Heart left ventricle (tissue), 16 donors: ENCODE data around the gene PIM1. TPM values are rescaled to one million over a fixed set of nuclear protein-coding genes. Genes with fewer than 3 reads are reported as not detected.

ENCODE experiments used
- ATAC-seq, 4 donors: fragments of 200-7000 bp; cut with Tn5 transposase; one replicate each; pipeline ENCODE4 v1.9.1; 2020 to 2022; ENCODE audit warnings: moderate library complexity in 4 of 4, mild to moderate bottlenecking in 3 of 4, moderate number of reproducible peaks in 1 of 4
- DNase-seq, 5 donors: peaks; one replicate each; pipeline ENCODE4 v3.0.0-alpha.2; 2020
- H3K27ac ChIP-seq, 12 donors: fragments of 200-600 bp; sonication (generic) in 4 of 12; one replicate each; pipeline versions ENCODE4 v1.5.0 to v1.8.0; 2016 to 2022; ENCODE audit warnings: mild to moderate bottlenecking in 2 of 12
- H3K27me3 ChIP-seq, 9 donors: fragments of 200-600 bp; sonication (generic) in 2 of 9; one replicate each; pipeline versions ENCODE4 v1.5.1 to v1.8.0; 2016 to 2022; ENCODE audit warnings: mild to moderate bottlenecking in 3 of 9
- H3K36me3 ChIP-seq, 9 donors: fragments of 200-600 bp; sonication (generic) in 2 of 9; one replicate each; pipeline versions ENCODE4 v1.5.0 to v1.8.0; 2018 to 2022; ENCODE audit warnings: mild to moderate bottlenecking in 2 of 9
- H3K4me1 ChIP-seq, 12 donors: fragments of 200-600 bp; sonication (generic) in 4 of 12; one replicate each; pipeline versions ENCODE4 v1.5.0 to v1.8.0; 2016 to 2022; ENCODE audit warnings: mild to moderate bottlenecking in 3 of 12
- H3K4me3 ChIP-seq, 12 donors: fragments of 200-600 bp; sonication (generic) in 4 of 12; one replicate each; pipeline versions ENCODE4 v1.5.0 to v1.8.0; 2017 to 2022; ENCODE audit warnings: mild to moderate bottlenecking in 9 of 12, moderate library complexity in 4 of 12
- H3K9me3 ChIP-seq, 12 donors: fragments of 200-600 bp; sonication (generic) in 4 of 12; one replicate each; pipeline versions ENCODE4 v1.5.0 to v1.8.0; 2016 to 2022; ENCODE audit warnings: mild to moderate bottlenecking in 1 of 12
- CTCF ChIP-seq, 12 donors: fragments of 200-600 bp; sonication (generic) in 4 of 12; IDR thresholded peaks; one replicate each; pipeline versions ENCODE4 v1.5.0 to v1.8.0; 2018 to 2022; ENCODE audit warnings: antibody characterized with exemption in 12 of 12, mild to moderate bottlenecking in 5 of 12
- POLR2A ChIP-seq, 2 donors: fragments of 450-650 bp; IDR thresholded peaks; one replicate each; pipeline ENCODE4 v1.6.1; 2017; ENCODE audit warnings: antibody characterized with exemption in 2 of 2, mild to moderate bottlenecking in 2 of 2, moderate library complexity in 2 of 2
- WGBS, 4 donors: extraction: QIAGEN DNeasy Blood & Tissue Kit in 2 of 4; methylation state at CpG; one replicate each; pipeline versions ENCODE4 v1.1.5 to v1.1.7; 2013 to 2018; 5-methylcytosine and 5-hydroxymethylcytosine counted together
- intact Hi-C, 10 donors: fragments of 100-400 bp; cut with DNase I; formaldehyde crosslinking; loops; one replicate each; pipeline versions ENCODE4 v1.11.1 to v1.14.2; 2022
- polyA plus RNA-seq, 2 donors: library from polyadenylated mRNA; stranded (reverse); fragments of 200-250 nt; gene quantifications; one replicate each; pipeline ENCODE4 v1.2.3, GENCODE V29; 2013
- total RNA-seq, 9 donors: library from RNA; depleted of rRNA in 2 of 9; stranded (reverse); fragments of >200 nt in 2 of 9; fragmentation: NEBNext Ultra II Directional in 3 of 9; extraction: Animal tissue kit (Norgen Biotek cat#: 25700) in 3 of 9; gene quantifications; one replicate each; pipeline versions ENCODE4 v1.1.0 to v1.2.4, GENCODE V29; 2016 to 2023
- donor health status: ischemic (EF 13 %, LVEDD 7.1; RV severe dilation, severe dysfunction).
- donor health status: healthy with polysubstance abuse.
- donor health status: DM: no; HTN: yes; CAD: no.
- donor health status: DM: no; HTN: no; CAD: no.
- donor health status: ischemic (EF 25% LVEDD 6.9; RV normal size, moderate dysfunction).
- donor health status: ischemic (EF 25% LVEDD 5.7; RV mildly dilated, moderate dysfunction).
- donor health status: healthy.
- donor health status: DM: yes; HTN: yes; CAD: no.
- donor health status: ischemic (EF 35%, LVEDD 5.7; RV mildly dilated, moderate dysfunction).
- donor health status: nonischemic (EF 11% LVEDD 7.7; RV severe dilation, severe dysfunction).
- donor health status: DM: yes; HTN: yes; CAD: no.
- donor health status: PGD.
- donor health status: ischemic (EF 29% LVEDD 5.4; RV normal size, mild dysfunction).
- donor health status: nonischemic (EF 23%, LVEDD 6.1; RV moderate dilation, normal function).

Gene PIM1
- total and polyA plus RNA-seq, 11 donors = 7.0 to 81.8 (median 16.0) TPM

- ATAC-seq (peak in 3 of 4 donors; percentile 56 to 69 (median 57)), DNase-seq (peak in 1 of 5 donors; percentile 33)
- intact Hi-C loops = loop anchor here in 1 of 10 donors (10.0 kb wide), 1 partner anchor 83 kb away; no protein-coding TSS in a partner anchor
- Histone ChIP-seq H3K9me3 (no peaks in the 10 kb centered on the region), H3K4me1 (peaks cover 0 to 48% (median 14%) of the 10 kb centered on the region in 12 donors), H3K27me3 (no peaks in the 10 kb centered on the region), H3K4me3 (no peak overlapping the region), H3K27ac (peak overlapping the region in 5 of 12 donors; percentile 12 to 91 (median 39)), H3K36me3 (no peaks in the 10 kb centered on the region)
- WGBS, 4 donors = 40 to 47% (median 42%) methylated on average over 19 of the region's 19 CpGs
- no peak for TF ChIP-seq CTCF (IDR thresholded peaks at IDR 0.05)
- no peak for TF ChIP-seq POLR2A (IDR thresholded peaks at IDR 0.05)
Measured at GRCh38 chr6:37137201-37138090, 32.5 kb upstream of the PIM1 start.

GRCh38 chr6:37138856-37139229, 31.1 kb upstream of the PIM1 start:
- intact Hi-C loops = loop anchor here in 1 of 10 donors (10.0 kb wide), 1 partner anchor 84 kb away; no protein-coding TSS in a partner anchor
- Histone ChIP-seq H3K27ac (peak overlapping the region in 1 of 12 donors; percentile 91), H3K9me3 (no peaks in the 10 kb centered on the region), H3K4me3 (no peak overlapping the region), H3K4me1 (peaks cover 0 to 52% (median 14%) of the 10 kb centered on the region in 12 donors), H3K36me3 (no peaks in the 10 kb centered on the region), H3K27me3 (no peaks in the 10 kb centered on the region)
- TF ChIP-seq CTCF (IDR thresholded peaks at IDR 0.05) = no peak
- TF ChIP-seq POLR2A (IDR thresholded peaks at IDR 0.05) = no peak
- WGBS, 4 donors = 83 to 87% (median 85%) methylated on average over 1 of the region's 1 CpG
- ATAC-seq (no peak), DNase-seq (no peak)

GRCh38 chr6:37139230-37139962, 30.6 kb upstream of the PIM1 start:
- H3K4me3 ChIP-seq = no peak overlapping the region
- H3K4me1 ChIP-seq = peaks cover 0 to 47% (median 14%) of the 10 kb centered on the region in 12 donors
- intact Hi-C loops = loop anchor here in 1 of 10 donors (10.0 kb wide), 1 partner anchor 85 kb away; no protein-coding TSS in a partner anchor
- 93 to 97% (median 96%) methylated on average over 5 of the region's 5 CpGs for WGBS, 4 donors
- no peaks in the 10 kb centered on the region for H3K36me3 ChIP-seq
- no peak overlapping the region for H3K27ac ChIP-seq
- TF ChIP-seq POLR2A (IDR thresholded peaks at IDR 0.05) (no peak), CTCF (IDR thresholded peaks at IDR 0.05) (no peak)
- H3K9me3 ChIP-seq = no peaks in the 10 kb centered on the region
- ATAC-seq (no peak), DNase-seq (no peak)
- no peaks in the 10 kb centered on the region for H3K27me3 ChIP-seq

- Histone ChIP-seq H3K4me3 (no peak overlapping the region), H3K36me3 (no peaks in the 10 kb centered on the region), H3K27me3 (no peaks in the 10 kb centered on the region), H3K9me3 (no peaks in the 10 kb centered on the region), H3K4me1 (peaks cover 0 to 39% (median 8%) of the 10 kb centered on the region in 12 donors), H3K27ac (no peak overlapping the region)
- intact Hi-C loops = no loop called here
- no peak for TF ChIP-seq POLR2A (IDR thresholded peaks at IDR 0.05)
- no peak for TF ChIP-seq CTCF (IDR thresholded peaks at IDR 0.05)
- DNase-seq (no peak), ATAC-seq (no peak)
- 89 to 99% (median 93%) methylated on average over 3 of the region's 3 CpGs for WGBS, 4 donors
Measured at GRCh38 chr6:37140145-37140544, 29.8 kb upstream of the PIM1 start.
